Measurements from ENCODE around the gene DNPH1. TPM values are rescaled to one million over a fixed set of nuclear protein-coding genes. Genes with fewer than 3 reads are reported as not detected.
A peak's percentile ranks its signal among the peaks of the same experiment; 100 is the strongest.

DNPH1 gene
- total and polyA plus RNA-seq, 9 of the 15 experiments (the other 6 are each of a cell fraction or from before 2014, with no cell fraction given): 7.3 to 300 (median 68.7) TPM

- TF ChIP-seq PATZ1 (CRISPR knock-in tag; IDR thresholded peaks at IDR 0.05; ENCODE audit: borderline replicate concordance) (no peak), DDX20 (tag; IDR thresholded peaks at IDR 0.05; ENCODE audit: low read depth) (no peak), SMAD4 (CRISPR knock-in tag; conservative IDR thresholded peaks at IDR 0.05) (no peak), ZNF143 (CRISPR knock-in tag; IDR thresholded peaks at IDR 0.05) (no peak), ZNF561 (CRISPR knock-in tag; conservative IDR thresholded peaks at IDR 0.05) (no peak), MTA2 (IDR thresholded peaks at IDR 0.05; ENCODE audit: low read depth) (no peak), SRF (CRISPR knock-in tag; IDR thresholded peaks at IDR 0.05) (no peak), NFXL1 (CRISPR knock-in tag; IDR thresholded peaks at IDR 0.05) (no peak), NR2C2 (CRISPR knock-in tag; IDR thresholded peaks at IDR 0.05) (no peak), NR2C2 (tag; IDR thresholded peaks at IDR 0.05) (no peak), ZNF592 (IDR thresholded peaks at IDR 0.05) (no peak), RCOR1 (IDR thresholded peaks at IDR 0.05; ENCODE audit: borderline replicate concordance in 1 of 2, low read depth in 2 of 2, low read length in 2 of 2) (no peak), CBX3 (IDR thresholded peaks at IDR 0.05; ENCODE audit: borderline replicate concordance in 1 of 2, low read length in 2 of 2) (no peak), TARDBP (IDR thresholded peaks at IDR 0.05) (no peak), ESRRB (CRISPR knock-in tag; IDR thresholded peaks at IDR 0.05; ENCODE audit: borderline replicate concordance) (no peak), PHF20 (IDR thresholded peaks at IDR 0.05; ENCODE audit: partially characterized antibody) (peak; percentile 22), ZNF277 (CRISPR knock-in tag; IDR thresholded peaks at IDR 0.05; ENCODE audit: borderline replicate concordance) (no peak), POLR2B (IDR thresholded peaks at IDR 0.05; ENCODE audit: low read depth, partially characterized antibody) (no peak), THAP7 (CRISPR knock-in tag; IDR thresholded peaks at IDR 0.05) (no peak), LCOR (CRISPR knock-in tag; IDR thresholded peaks at IDR 0.05) (no peak; the same call in 1 of the 2 replicates), POLR2AphosphoS2 (IDR thresholded peaks at IDR 0.05; ENCODE audit: low read length) (no peak)
These were observed 17.2 kb upstream of the DNPH1 start (continued) for GRCh38 chr6:43246301-43247113.
